LNCaP clone FGC (cell line): ENCODE measurements around the gene SENP2.

Source experiments
- DNase-seq: peaks from one replicate; pipeline ENCODE4 v3.0.0-alpha.2; 2011; ENCODE audit warnings: low read depth
- H3K4me3 ChIP-seq: 2 replicates; pipeline ENCODE4 v1.5.1; 2011; ENCODE audit warnings: mild to moderate bottlenecking, low read depth, low read length, control low read depth
- CTCF ChIP-seq: IDR thresholded peaks from 2 replicates; pipeline ENCODE4 v1.5.1; 2012; ENCODE audit warnings: mild to moderate bottlenecking; ENCODE audit not compliant: control insufficient read depth, insufficient read depth; ENCODE audit errors: extremely low read depth

Gene SENP2

GRCh38 chr3:185647134-185647879, 61.2 kb downstream of the SENP2 start:
- DNase-seq, result no peak
- H3K4me3 ChIP-seq, result no peak overlapping the region
- no peak for TF ChIP-seq CTCF

GRCh38 chr3:185647880-185648210, 61.8 kb downstream of the SENP2 start:
- H3K4me3 ChIP-seq, result no peak overlapping the region
- no peak for TF ChIP-seq CTCF
- DNase-seq, result no peak

GRCh38 chr3:185648396-185648795, 62.3 kb downstream of the SENP2 start:
- no peak for DNase-seq
- TF ChIP-seq CTCF, result no peak
- no peak overlapping the region for H3K4me3 ChIP-seq

- DNase-seq, result no peak
- TF ChIP-seq CTCF, result no peak
- H3K4me3 ChIP-seq, result no peak overlapping the region
Measured at GRCh38 chr3:185649414-185649813, 63.3 kb downstream of the SENP2 start.

- no peak for DNase-seq
- TF ChIP-seq CTCF, result no peak
- no peak overlapping the region for H3K4me3 ChIP-seq
Measured at GRCh38 chr3:185651971-185652370, 65.9 kb downstream of the SENP2 start.

GRCh38 chr3:185653949-185654757, 68.1 kb downstream of the SENP2 start:
- no peak overlapping the region for H3K4me3 ChIP-seq
- no peak for DNase-seq
- TF ChIP-seq CTCF, result no peak
